G401 (cell line): ENCODE measurements around the gene OPA1. TPM values are rescaled to one million over a fixed set of nuclear protein-coding genes. Genes with fewer than 3 reads are reported as not detected.

Experiments
- total RNA-seq: library from RNA; depleted of rRNA; stranded (reverse); fragments of >200 nt; shearing (Covaris generic); gene quantifications from 2 replicates; pipeline ENCODE4 v1.2.3, GENCODE V29; 2014; rRNA removed

The OPA1 gene
- total RNA-seq, 1 experiment from 2014 or later, result 116 TPM

Other genes with a start within 250 kb of the OPA1 start
- gene ATP13A5, start 214.5 kb upstream of the OPA1 start, total RNA-seq, result not detected in 2 replicates
- gene ATP13A4, start 38.3 kb upstream of the OPA1 start, total RNA-seq, result not detected in 2 replicates